K562 (cell line): ENCODE data around the gene GPR152. TPM values are rescaled to one million over a fixed set of nuclear protein-coding genes. Genes with fewer than 3 reads are reported as not detected.

Experiments used
- CBX2 ChIP-seq: fragments of 200-600 bp; sonication (generic); IDR thresholded peaks from one replicate; pipeline ENCODE4 v1.6.1; 2012; ENCODE audit warnings: mild to moderate bottlenecking, low read length, inconsistent platforms; ENCODE audit not compliant: insufficient read depth, poor library complexity, severe bottlenecking
- E2F6 ChIP-seq, 2 experiments: IDR thresholded peaks; 2 replicates each; pipeline ENCODE4 v1.6.1; 2011; ENCODE audit warnings: borderline replicate concordance in 1 of 2, control low read depth in 1 of 2, low read depth in 1 of 2, low read length in 1 of 2, mild to moderate bottlenecking in 1 of 2, mixed read lengths in 1 of 2, moderate library complexity in 1 of 2; ENCODE audit not compliant: insufficient read depth in 1 of 2, insufficient read length in 1 of 2, poor library complexity in 1 of 2, severe bottlenecking in 1 of 2; ENCODE audit errors: extremely low read depth in 1 of 2
- FUS ChIP-seq: fragments of 200-400 bp; formaldehyde crosslinking; optimal IDR thresholded peaks from 2 replicates; pipeline ENCODE3; 2017; ENCODE audit warnings: low read depth, low read length
- HDAC8 ChIP-seq: fragments of 450-650 bp; IDR thresholded peaks from 2 replicates; pipeline ENCODE4 v1.6.1; 2016; ENCODE audit warnings: mild to moderate bottlenecking, missing genetic modification characterization, moderate library complexity, missing compliant biosample characterization
- HNRNPLL ChIP-seq: fragments of 200-400 bp; formaldehyde crosslinking; IDR thresholded peaks from 2 replicates; pipeline ENCODE4 v1.6.1; 2017; ENCODE audit warnings: low read length, low read depth, mild to moderate bottlenecking; ENCODE audit not compliant: poor library complexity, severe bottlenecking
- ID3 ChIP-seq, 2 experiments: fragments of 250-450 bp in 1 of 2; fragments of 450-650 bp in 1 of 2; sonication (Bioruptor Pico) in 1 of 2; IDR thresholded peaks; 2 replicates each; pipeline versions ENCODE4 v1.6.1 to v1.8.0; 2016 to 2021; ENCODE audit warnings: mild to moderate bottlenecking in 2 of 2, moderate library complexity in 2 of 2, missing compliant biosample characterization in 1 of 2, missing genetic modification characterization in 1 of 2
- JUND ChIP-seq, 2 experiments: IDR thresholded peaks; 2 replicates in 1 of 2; 3 replicates in 1 of 2; pipeline ENCODE4 v1.6.1; 2011; ENCODE audit warnings: borderline replicate concordance in 2 of 2, low read depth in 2 of 2, low read length in 2 of 2, improper control_type of control experiment in 1 of 2, missing biosample characterization in 1 of 2, missing genetic modification characterization in 1 of 2, missing genetic modification reagents in 1 of 2
- MYC ChIP-seq, 2 experiments: fragments of 250-450 bp in 1 of 2; sonication (Bioruptor Pico) in 1 of 2; IDR thresholded peaks; 2 replicates each; pipeline versions ENCODE4 v1.5.1 to v1.6.1; 2012 to 2021; ENCODE audit warnings: low read depth in 2 of 2, borderline replicate concordance in 1 of 2, improper control_type of control experiment in 1 of 2, low read length in 1 of 2, mild to moderate bottlenecking in 1 of 2, moderate library complexity in 1 of 2
- NRF1 ChIP-seq, 2 experiments: fragments of 450-650 bp; IDR thresholded peaks in 1 of 2; conservative IDR thresholded peaks in 1 of 2; 2 replicates each; pipeline ENCODE4 v1.6.1; 2014; ENCODE audit warnings: mild to moderate bottlenecking in 2 of 2
- PURB ChIP-seq: sonication (generic); formaldehyde crosslinking; IDR thresholded peaks from 2 replicates; pipeline ENCODE4 v1.9.0; 2021; ENCODE audit warnings: low read depth, mild to moderate bottlenecking, missing genetic modification reagents
- SMAD4 ChIP-seq: fragments of 250-450 bp; sonication (Bioruptor Pico); conservative IDR thresholded peaks from 2 replicates; pipeline ENCODE4 v1.8.0; 2021; ENCODE audit warnings: inconsistent platforms, mild to moderate bottlenecking, moderate library complexity
- SOX6 ChIP-seq: fragments of 450-650 bp; IDR thresholded peaks from 2 replicates; pipeline ENCODE4 v1.6.1; 2014; ENCODE audit warnings: mild to moderate bottlenecking
- TEAD4 ChIP-seq, 2 experiments: sonication (generic) in 1 of 2; formaldehyde crosslinking in 1 of 2; IDR thresholded peaks; 2 replicates each; pipeline versions ENCODE4 v1.6.1 to v1.8.0; 2012 to 2022; ENCODE audit warnings: borderline replicate concordance in 1 of 2, inconsistent platforms in 1 of 2, low read length in 1 of 2, mild to moderate bottlenecking in 1 of 2, missing genetic modification reagents in 1 of 2
- VEZF1 ChIP-seq: fragments of 200-800 bp; sonication (Bioruptor generic); IDR thresholded peaks from 2 replicates; pipeline ENCODE4 v1.6.1; 2017; ENCODE audit warnings: missing genetic modification characterization, missing compliant biosample characterization
- YY1 ChIP-seq, 3 experiments: IDR thresholded peaks; 2 replicates each; pipeline ENCODE4 v1.6.1; 2011; ENCODE audit warnings: low read length in 2 of 3, mild to moderate bottlenecking in 2 of 3, moderate library complexity in 2 of 3, borderline replicate concordance in 1 of 3, control low read depth in 1 of 3, low read depth in 1 of 3; ENCODE audit not compliant: insufficient read depth in 3 of 3, insufficient replicate concordance in 2 of 3, control insufficient read depth in 1 of 3, insufficient read length in 1 of 3; ENCODE audit errors: extremely low read depth in 1 of 3
- ZBTB17 ChIP-seq: fragments of 450-650 bp; formaldehyde crosslinking; IDR thresholded peaks from 2 replicates; pipeline ENCODE4 v1.4.0; 2020; ENCODE audit warnings: mild to moderate bottlenecking
- ZBTB9 ChIP-seq: fragments of 450-650 bp; formaldehyde crosslinking; IDR thresholded peaks from 2 replicates; pipeline ENCODE4 v1.4.0; 2020; ENCODE audit warnings: mild to moderate bottlenecking, moderate library complexity
- ZNF444 ChIP-seq: fragments of 250-450 bp; sonication (Bioruptor Pico); IDR thresholded peaks from 2 replicates; pipeline ENCODE4 v1.4.0; 2020; ENCODE audit warnings: mild to moderate bottlenecking, moderate library complexity
- polyA plus RNA-seq, 8 experiments: library from polyadenylated mRNA; depleted of rRNA in 4 of 8; stranded (reverse) in 5 of 8; unstranded in 3 of 8; fragments of >200 nt; fragmentation: Nextera tagmentation in 2 of 8; fragmentation: Illumina TruSeq in 1 of 8; extraction: Ambion mirVana in 2 of 8; extraction: Trizol in 1 of 8; gene quantifications; 2 replicates each; pipeline versions ENCODE4 v1.2.1 to v1.2.3, GENCODE V29; 2011 to 2014; ENCODE audit warnings: inconsistent platforms in 1 of 8, missing spikeins in 1 of 8
- total RNA-seq, 7 experiments: library from RNA; depleted of rRNA in 6 of 7; stranded (reverse); fragments of >200 nt in 6 of 7; fragmentation: Illumina TruSeq in 2 of 7; extraction: Trizol in 2 of 7; gene quantifications; 2 replicates each; pipeline versions ENCODE4 v1.2.1 to v1.2.3, GENCODE V29; 2011 to 2021; ENCODE audit warnings: low replicate concordance in 1 of 7

Gene GPR152
- total and polyA plus RNA-seq, 9 of the 15 experiments (the other 6 are each of a cell fraction or from before 2014, with no cell fraction given): not detected

- TF ChIP-seq E2F6 (IDR thresholded peaks at IDR 0.05; ENCODE audit: borderline replicate concordance in 1 of 2, extremely low read depth in 1 of 2, insufficient read depth in 1 of 2, insufficient read length in 1 of 2, low read depth in 1 of 2, low read length in 1 of 2, poor library complexity in 1 of 2, severe bottlenecking in 1 of 2): peak; percentile 84 to 94
- TF ChIP-seq PURB: no peak
- peak in 2 of 3 experiments; percentile 60 to 62 for TF ChIP-seq YY1 (IDR thresholded peaks at IDR 0.05; ENCODE audit: borderline replicate concordance in 1 of 3, control insufficient read depth in 1 of 3, extremely low read depth in 1 of 3, insufficient read depth in 3 of 3, insufficient read length in 1 of 3, insufficient replicate concordance in 2 of 3, low read depth in 1 of 3, low read length in 2 of 3)
- TF ChIP-seq ZBTB9 (CRISPR knock-in tag): peak; percentile 38; the same call in 1 of the 2 replicates
- no peak for TF ChIP-seq ID3 (CRISPR knock-in tag; IDR thresholded peaks at IDR 0.05)
- TF ChIP-seq ID3 (tag; IDR thresholded peaks at IDR 0.05): peak; percentile 84
- peak; percentile 68 for TF ChIP-seq FUS
- TF ChIP-seq ZBTB17 (CRISPR knock-in tag): peak; percentile 65; the same call in 1 of the 2 replicates
- TF ChIP-seq TEAD4 (IDR thresholded peaks at IDR 0.05; ENCODE audit: low read length): no peak
- no peak for TF ChIP-seq TEAD4 (CRISPR knock-in tag; IDR thresholded peaks at IDR 0.05; ENCODE audit: borderline replicate concordance)
- TF ChIP-seq SOX6: peak; percentile 42; the same call in 1 of the 2 replicates
- TF ChIP-seq NRF1 (conservative IDR thresholded peaks at IDR 0.05 in 1 of 2, IDR thresholded peaks at IDR 0.05 in 1 of 2): peak; percentile 82 to 86
- 0 out of 2 replicates have a peak, but pooled peaks have one; percentile 13 for TF ChIP-seq JUND (IDR thresholded peaks at IDR 0.05; ENCODE audit: borderline replicate concordance, low read depth, low read length)
- TF ChIP-seq JUND (tag; IDR thresholded peaks at IDR 0.05; ENCODE audit: borderline replicate concordance, low read depth, low read length): no peak; the same call in 2 of the 3 replicates
- TF ChIP-seq HNRNPLL: peak; percentile 79
- TF ChIP-seq CBX2: no peak
- TF ChIP-seq ZNF444 (CRISPR knock-in tag): no peak
- TF ChIP-seq VEZF1 (CRISPR knock-in tag): peak; percentile 57
- peak; percentile 73; the same call in 1 of the 2 replicates for TF ChIP-seq HDAC8 (tag)
- peak; percentile 66; the same call in 1 of the 2 replicates for TF ChIP-seq SMAD4
- TF ChIP-seq MYC (IDR thresholded peaks at IDR 0.05; ENCODE audit: low read depth, low read length): peak; percentile 66
- TF ChIP-seq MYC (CRISPR knock-in tag; IDR thresholded peaks at IDR 0.05; ENCODE audit: borderline replicate concordance, low read depth): no peak
Measured at GRCh38 chr11:67420646-67421429, 31.7 kb downstream of the GPR152 start (continued).
